GM12892 (cell line): ENCODE measurements around the gene QPCT.

ENCODE experiments used
- POLR2A ChIP-seq: IDR thresholded peaks from 2 replicates; pipeline ENCODE4 v1.6.1; 2011; ENCODE audit warnings: low read depth, low read length, control low read depth
- POLR2AphosphoS5 ChIP-seq: IDR thresholded peaks from 2 replicates; pipeline ENCODE4 v1.6.1; 2011; ENCODE audit warnings: low read depth, low read length, control low read depth
- TAF1 ChIP-seq: IDR thresholded peaks from 2 replicates; pipeline ENCODE4 v1.6.1; 2011; ENCODE audit warnings: low read depth, mild to moderate bottlenecking, control low read depth, low read length, borderline replicate concordance

DNA sequence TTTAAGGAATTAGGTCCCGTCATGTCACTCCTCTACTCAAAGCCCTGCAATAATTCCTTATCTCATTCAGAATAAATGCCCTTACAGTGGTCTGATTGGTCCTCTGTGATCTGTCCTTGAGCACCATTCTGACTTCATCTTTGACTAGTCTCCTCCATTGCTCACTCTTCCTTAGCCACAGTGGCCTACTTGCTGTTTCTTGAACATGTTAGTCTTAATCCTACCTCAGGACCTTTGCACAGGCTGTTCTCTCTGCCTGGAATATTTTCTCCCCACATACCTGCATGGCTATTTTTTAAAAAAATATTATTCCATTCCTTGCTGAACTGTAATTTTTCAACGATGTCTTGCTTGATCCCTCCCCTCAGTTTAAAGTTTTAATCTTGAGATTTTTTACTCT lies 48.0 kb downstream of the QPCT start:
- TF ChIP-seq POLR2A (no peak), POLR2AphosphoS5 (no peak), TAF1 (no peak)
